A549 (cell line): ENCODE data around the gene EFNA5.

Experiments
- BHLHE40 ChIP-seq: IDR thresholded peaks from 2 replicates; pipeline ENCODE4 v1.6.1; 2012; ENCODE audit warnings: low read depth, low read length, inconsistent platforms
- CEBPB ChIP-seq, 2 experiments: fragments of >200 bp in 1 of 2; sonication (Bioruptor Twin) in 1 of 2; formaldehyde crosslinking in 1 of 2; IDR thresholded peaks; 2 replicates each; pipeline ENCODE4 v1.6.1; 2012 to 2016
- CTCF ChIP-seq: fragments of >200 bp; sonication (Bioruptor Twin); formaldehyde crosslinking; IDR thresholded peaks from 3 replicates; pipeline ENCODE4 v1.5.1; 2016
- ESRRA ChIP-seq: fragments of 150-350 bp; IDR thresholded peaks from 2 replicates; pipeline ENCODE4 v1.6.1; 2014; ENCODE audit warnings: mild to moderate bottlenecking, low read length, borderline replicate concordance
- JUN ChIP-seq, 2 experiments: fragments of >200 bp; sonication (Bioruptor Twin); formaldehyde crosslinking; IDR thresholded peaks; 2 replicates in 1 of 2; 3 replicates in 1 of 2; pipeline ENCODE4 v1.6.1; 2016 to 2017
- JUNB ChIP-seq: fragments of >200 bp; sonication (Bioruptor Twin); formaldehyde crosslinking; IDR thresholded peaks from 2 replicates; pipeline ENCODE4 v1.6.1; 2016
- MAX ChIP-seq: IDR thresholded peaks from 2 replicates; pipeline ENCODE4 v1.6.1; 2012
- MAZ ChIP-seq: fragments of 150-350 bp; IDR thresholded peaks from 2 replicates; pipeline ENCODE4 v1.6.1; 2014; ENCODE audit warnings: antibody characterized with exemption, low read depth, low read length, borderline replicate concordance
- NR3C1 ChIP-seq: fragments of >200 bp; sonication (Bioruptor Twin); formaldehyde crosslinking; IDR thresholded peaks from 3 replicates; pipeline ENCODE4 v1.6.1; 2017
- PHF8 ChIP-seq: fragments of 200-600 bp; sonication (generic); IDR thresholded peaks from 2 replicates; pipeline ENCODE4 v1.6.1; 2016; ENCODE audit warnings: low read depth, mild to moderate bottlenecking, antibody characterized with exemption, moderate library complexity, borderline replicate concordance
- POLR2A ChIP-seq: IDR thresholded peaks from 2 replicates; pipeline ENCODE4 v1.6.1; 2012; ENCODE audit warnings: mild to moderate bottlenecking, low read length
- SREBF2 ChIP-seq: fragments of 450-650 bp; IDR thresholded peaks from 2 replicates; pipeline ENCODE4 v1.6.1; 2014; ENCODE audit warnings: mild to moderate bottlenecking, moderate library complexity
- TFCP2L1 ChIP-seq: fragments of 250-450 bp; sonication (Bioruptor Pico); IDR thresholded peaks from 2 replicates; pipeline ENCODE4 v1.5.0; 2021; ENCODE audit warnings: mild to moderate bottlenecking
- ZFP36 ChIP-seq: fragments of 450-650 bp; IDR thresholded peaks from 2 replicates; pipeline ENCODE4 v1.6.1; 2014; ENCODE audit warnings: borderline replicate concordance; ENCODE audit not compliant: partially characterized antibody

- TF ChIP-seq BHLHE40 = no peak
- no peak for TF ChIP-seq PHF8
- no peak for TF ChIP-seq CTCF
- no peak for TF ChIP-seq POLR2A
- TF ChIP-seq ZFP36 = no peak
- no peak for TF ChIP-seq ESRRA
- no peak for TF ChIP-seq CEBPB (IDR thresholded peaks at IDR 0.05)
- TF ChIP-seq MAX = no peak
- no peak for TF ChIP-seq JUN (IDR thresholded peaks at IDR 0.05)
- TF ChIP-seq MAZ = no peak
- TF ChIP-seq TFCP2L1 (CRISPR knock-in tag) = no peak
- TF ChIP-seq JUNB = no peak
- no peak for TF ChIP-seq SREBF2
- no peak for TF ChIP-seq NR3C1
Observed at GRCh38 chr5:107554776-107555424, 115.8 kb downstream of the EFNA5 start.
